ENCODE results near the gene DOCK2. TPM values are rescaled to one million over a fixed set of nuclear protein-coding genes. Genes with fewer than 3 reads are reported as not detected.

Gene DOCK2
- total RNA-seq, 4 donors from 2014 or later, result 3.1 to 3.9 (median 3.3) TPM

DNA sequence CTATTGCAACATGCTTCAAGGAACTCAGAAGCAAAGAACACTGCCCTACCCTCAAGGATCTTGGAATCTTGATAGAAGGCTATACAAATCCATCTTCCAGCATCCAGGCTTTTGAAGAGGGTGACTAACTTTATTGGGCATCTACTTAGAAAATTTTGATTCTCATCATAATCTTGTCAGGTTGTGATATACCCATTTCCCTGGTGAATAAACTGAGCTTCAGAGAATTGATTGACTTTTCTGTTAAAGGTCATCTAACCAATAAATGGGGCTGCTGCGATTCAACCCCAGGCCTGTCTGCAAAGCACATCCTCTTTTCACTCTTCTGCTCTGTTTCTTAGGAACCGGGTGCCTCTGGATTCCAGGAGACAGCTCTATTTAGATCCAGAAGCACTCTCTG is 363.1 kb downstream of the DOCK2 start:
- WGBS, 2 donors, result 91% methylated on average over 2 of the region's 2 CpGs

DNA sequence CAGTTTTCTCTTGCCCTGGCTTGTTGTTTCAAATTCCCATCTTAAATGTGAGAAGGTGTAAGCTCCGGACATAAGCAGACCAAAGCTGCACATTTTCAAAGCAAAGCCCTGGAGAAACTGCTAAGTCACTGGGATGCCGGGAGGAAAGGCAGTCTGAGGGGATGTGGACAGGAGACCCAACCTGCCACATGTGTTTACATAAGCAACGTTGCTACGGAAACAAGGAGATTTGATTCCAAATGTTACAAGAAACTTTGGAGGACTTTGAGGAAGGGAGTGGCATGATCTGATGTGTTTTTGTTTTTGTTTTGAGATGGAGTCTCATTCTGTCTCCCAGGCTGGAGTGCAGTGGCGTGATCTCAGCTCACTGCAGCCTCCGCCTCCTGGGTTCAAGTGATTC is 368.9 kb downstream of the DOCK2 start:
- intact Hi-C loops (cut with DNase I; ENCODE audit: low total_unique reads), result no loop called here
- TF ChIP-seq, protein P1, sequence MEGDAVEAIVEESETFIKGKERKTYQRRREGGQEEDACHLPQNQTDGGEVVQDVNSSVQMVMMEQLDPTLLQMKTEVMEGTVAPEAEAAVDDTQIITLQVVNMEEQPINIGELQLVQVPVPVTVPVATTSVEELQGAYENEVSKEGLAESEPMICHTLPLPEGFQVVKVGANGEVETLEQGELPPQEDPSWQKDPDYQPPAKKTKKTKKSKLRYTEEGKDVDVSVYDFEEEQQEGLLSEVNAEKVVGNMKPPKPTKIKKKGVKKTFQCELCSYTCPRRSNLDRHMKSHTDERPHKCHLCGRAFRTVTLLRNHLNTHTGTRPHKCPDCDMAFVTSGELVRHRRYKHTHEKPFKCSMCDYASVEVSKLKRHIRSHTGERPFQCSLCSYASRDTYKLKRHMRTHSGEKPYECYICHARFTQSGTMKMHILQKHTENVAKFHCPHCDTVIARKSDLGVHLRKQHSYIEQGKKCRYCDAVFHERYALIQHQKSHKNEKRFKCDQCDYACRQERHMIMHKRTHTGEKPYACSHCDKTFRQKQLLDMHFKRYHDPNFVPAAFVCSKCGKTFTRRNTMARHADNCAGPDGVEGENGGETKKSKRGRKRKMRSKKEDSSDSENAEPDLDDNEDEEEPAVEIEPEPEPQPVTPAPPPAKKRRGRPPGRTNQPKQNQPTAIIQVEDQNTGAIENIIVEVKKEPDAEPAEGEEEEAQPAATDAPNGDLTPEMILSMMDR (IDR thresholded peaks at IDR 0.05), result no peak
- TF ChIP-seq POLR2A (IDR thresholded peaks at IDR 0.05), result no peak
- WGBS, 2 donors, result 62 to 72% methylated on average over 6 of the region's 6 CpGs
- no peak overlapping the region for H3K4me3 ChIP-seq (ENCODE audit: low read depth, poor library complexity, severe bottlenecking)
- no peak for DNase-seq (ENCODE audit: low spot score in 2 of 2)

More for the DNA sequence above, 363.1 kb downstream of the DOCK2 start:
- H3K4me3 ChIP-seq (ENCODE audit: low read depth, poor library complexity, severe bottlenecking), result no peak overlapping the region
- no peak for DNase-seq (ENCODE audit: low spot score in 2 of 2)
- intact Hi-C loops (cut with DNase I; ENCODE audit: low total_unique reads), result no loop called here
- TF ChIP-seq, protein P1 (IDR thresholded peaks at IDR 0.05), result no peak
- no peak for TF ChIP-seq POLR2A (IDR thresholded peaks at IDR 0.05)

DNA sequence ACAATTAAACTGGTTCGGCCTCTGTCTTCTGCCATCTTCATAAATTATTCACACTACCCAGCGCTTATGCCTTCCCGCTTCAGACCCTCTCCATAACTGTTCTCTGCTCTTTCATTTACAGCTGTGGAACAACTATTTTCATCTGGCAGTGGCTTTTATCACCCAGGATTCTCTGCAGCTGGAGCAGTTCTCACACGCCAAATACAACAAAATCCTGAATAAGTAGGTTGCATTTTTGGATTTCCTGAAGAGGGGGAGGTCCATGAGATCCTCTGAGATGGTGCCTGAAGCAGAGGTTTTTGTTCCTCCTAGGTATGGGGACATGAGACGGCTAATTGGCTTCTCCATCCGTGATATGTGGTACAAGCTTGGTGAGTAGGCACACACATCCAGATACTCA is 371.3 kb downstream of the DOCK2 start:
- intact Hi-C loops (cut with DNase I; ENCODE audit: low total_unique reads), result no loop called here
- WGBS, 2 donors, result 60 to 65% methylated on average over 6 of the region's 6 CpGs
- no peak for DNase-seq (ENCODE audit: low spot score in 2 of 2)

DNA sequence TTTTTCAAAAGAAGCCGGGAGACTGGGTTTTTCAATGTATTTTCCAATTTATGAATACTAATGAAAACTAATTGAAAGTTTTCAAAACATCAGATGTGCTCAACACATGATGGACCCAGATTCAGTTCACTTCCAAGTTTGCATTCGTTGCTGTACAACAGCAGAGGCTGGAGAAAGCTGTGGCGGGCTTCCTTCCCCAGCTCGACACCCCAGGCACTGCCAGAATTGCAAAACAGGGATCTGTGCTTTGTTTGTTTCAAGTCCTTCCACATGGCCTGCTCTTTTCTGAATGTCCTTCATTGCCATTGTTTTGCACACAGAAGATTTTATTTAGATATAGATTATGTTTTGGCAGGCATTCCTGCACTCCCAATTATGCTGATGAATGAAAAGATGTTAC is 373.5 kb downstream of the DOCK2 start:
- WGBS, 2 donors, result 58 to 60% methylated on average over 4 of the region's 4 CpGs
- TF ChIP-seq, protein P1 (IDR thresholded peaks at IDR 0.05), result no peak
- TF ChIP-seq POLR2A (IDR thresholded peaks at IDR 0.05), result no peak
- no peak for DNase-seq (ENCODE audit: low spot score in 2 of 2)

More for the DNA sequence above, 371.3 kb downstream of the DOCK2 start:
- no peak overlapping the region for H3K4me3 ChIP-seq (ENCODE audit: low read depth, poor library complexity, severe bottlenecking)
- no peak for TF ChIP-seq POLR2A (IDR thresholded peaks at IDR 0.05)
- TF ChIP-seq, protein P1 (IDR thresholded peaks at IDR 0.05), result no peak

DNA sequence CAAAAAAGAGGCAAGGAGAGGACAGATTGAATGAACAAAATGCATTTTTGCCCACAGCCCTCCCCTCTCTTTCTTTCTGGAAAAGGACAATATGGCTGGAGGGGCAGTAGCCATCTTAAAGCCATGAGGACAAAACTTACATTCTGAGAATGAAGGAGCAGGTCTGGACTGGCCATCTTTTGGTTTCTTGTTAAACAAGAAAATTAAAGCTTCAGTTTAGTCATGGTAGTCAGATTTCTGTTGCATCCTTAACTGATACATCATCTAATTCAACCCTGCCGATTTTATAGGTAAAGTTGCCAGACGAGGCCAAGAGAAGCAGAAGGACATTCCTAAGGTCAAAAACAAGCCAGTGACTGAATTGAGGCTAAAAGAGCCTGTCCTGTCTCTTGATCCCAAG is 374.7 kb downstream of the DOCK2 start:
- no peak for DNase-seq (ENCODE audit: low spot score in 2 of 2)
- intact Hi-C loops (cut with DNase I; ENCODE audit: low total_unique reads), result no loop called here
- no peak overlapping the region for H3K4me3 ChIP-seq (ENCODE audit: low read depth, poor library complexity, severe bottlenecking)
- WGBS, 2 donors, result 68 to 73% methylated on average over 2 of the region's 2 CpGs
- TF ChIP-seq POLR2A (IDR thresholded peaks at IDR 0.05), result no peak
- TF ChIP-seq, protein P1 (IDR thresholded peaks at IDR 0.05), result no peak

More for the DNA sequence above, 373.5 kb downstream of the DOCK2 start:
- no peak overlapping the region for H3K4me3 ChIP-seq (ENCODE audit: low read depth, poor library complexity, severe bottlenecking)
- intact Hi-C loops (cut with DNase I; ENCODE audit: low total_unique reads), result no loop called here

DNA sequence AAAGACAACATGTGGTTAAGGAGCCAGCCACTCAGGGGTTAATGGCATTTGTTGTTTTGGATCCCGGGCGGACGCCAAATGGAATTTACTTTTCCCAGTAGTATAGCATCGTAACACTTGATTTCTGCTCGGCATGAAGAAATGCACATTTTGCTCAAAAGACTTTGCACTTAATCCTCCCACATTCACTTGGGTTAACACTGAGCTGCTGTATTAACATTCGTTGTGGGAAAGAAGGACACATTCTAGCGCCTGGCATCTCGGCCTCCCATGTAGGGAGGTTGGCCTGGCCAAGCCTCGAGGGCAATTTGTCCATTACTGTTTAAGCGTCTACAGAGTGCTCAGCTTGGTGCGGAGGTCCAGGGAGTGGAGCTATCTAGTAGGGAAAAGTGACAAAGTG is 375.5 kb downstream of the DOCK2 start:
- no peak overlapping the region for H3K4me3 ChIP-seq (ENCODE audit: low read depth, poor library complexity, severe bottlenecking)
- intact Hi-C loops (cut with DNase I; ENCODE audit: low total_unique reads), result no loop called here
- no peak for TF ChIP-seq POLR2A (IDR thresholded peaks at IDR 0.05)
- TF ChIP-seq, protein P1 (IDR thresholded peaks at IDR 0.05), result no peak
- no peak for DNase-seq (ENCODE audit: low spot score in 2 of 2)
- 61 to 63% methylated on average over 11 of the region's 11 CpGs for WGBS, 2 donors

All from lower leg skin (tissue), 4 donors.